GM19351 (cell line): ENCODE results near the gene CD247.

Experiments used
- ATAC-seq: cut with Tn5 transposase; IDR thresholded peaks from one replicate; pipeline ENCODE4 v1.9.1; 2021; ENCODE audit warnings: mild to moderate bottlenecking, moderate library complexity; ENCODE audit not compliant: unreplicated experiment

CD247 gene

GRCh38 chr1:167489571-167490340 is 28.6 kb downstream of the CD247 start:
- ATAC-seq: no peak

- ATAC-seq: no peak
These were observed 29.5 kb downstream of the CD247 start for GRCh38 chr1:167488786-167489185.

GRCh38 chr1:167487614-167488013 is 30.7 kb downstream of the CD247 start:
- ATAC-seq: no peak

- no peak for ATAC-seq
These were observed 32.1 kb downstream of the CD247 start for GRCh38 chr1:167486090-167486824.

GRCh38 chr1:167484726-167485502 is 33.4 kb downstream of the CD247 start:
- no peak for ATAC-seq

- no peak for ATAC-seq
These were observed 34.5 kb downstream of the CD247 start for GRCh38 chr1:167483790-167484189.

- ATAC-seq: no peak
These were observed 36.1 kb downstream of the CD247 start for GRCh38 chr1:167482184-167482583.

- ATAC-seq: no peak
These were observed 38.9 kb downstream of the CD247 start for GRCh38 chr1:167479331-167479979.

GRCh38 chr1:167477986-167478385 is 40.3 kb downstream of the CD247 start:
- ATAC-seq: no peak

GRCh38 chr1:167476061-167476460 is 42.3 kb downstream of the CD247 start:
- ATAC-seq: no peak

GRCh38 chr1:167474191-167474641 is 44.1 kb downstream of the CD247 start:
- ATAC-seq: no peak

GRCh38 chr1:167473761-167474160 is 44.6 kb downstream of the CD247 start:
- no peak for ATAC-seq

- ATAC-seq: no peak
These were observed 45.4 kb downstream of the CD247 start for GRCh38 chr1:167472752-167473521.

GRCh38 chr1:167471568-167471967 is 46.8 kb downstream of the CD247 start:
- no peak for ATAC-seq

GRCh38 chr1:167469280-167469965 is 48.9 kb downstream of the CD247 start:
- ATAC-seq: no peak

GRCh38 chr1:167467752-167468151 is 50.6 kb downstream of the CD247 start:
- ATAC-seq: no peak

- ATAC-seq: no peak
These were observed 51.1 kb downstream of the CD247 start for GRCh38 chr1:167467126-167467710.

GRCh38 chr1:167465743-167466142 is 52.6 kb downstream of the CD247 start:
- no peak for ATAC-seq

- ATAC-seq: no peak
These were observed 53.3 kb downstream of the CD247 start for GRCh38 chr1:167465018-167465417.
